HG03565 (cell line): ENCODE results near the gene MVP.
A peak's percentile ranks its signal among the peaks of the same experiment; 100 is the strongest.
"Not testable (repeated sequence)": the region's sequence is repeated elsewhere in the genome, so short reads cannot be mapped to it uniquely, and the experiment has no call there.

ENCODE experiments used
- ATAC-seq: cut with Tn5 transposase; IDR thresholded peaks from one replicate; pipeline ENCODE4 v1.9.1; 2021; ENCODE audit warnings: mild to moderate bottlenecking, moderate library complexity; ENCODE audit not compliant: unreplicated experiment

The MVP gene

GRCh38 chr16:29814592-29814991 lies 5.7 kb upstream of the MVP start:
- no peak for ATAC-seq

GRCh38 chr16:29815032-29815721 lies 5.1 kb upstream of the MVP start:
- no peak for ATAC-seq

GRCh38 chr16:29815793-29816693 lies 4.2 kb upstream of the MVP start, which contains the start of gene PAGR1:
TSS of gene PAGR1 (plus strand) at chr16:29816152. CDS start at chr16:29816526, 374 bp downstream.
- ATAC-seq = peak; percentile 51

- ATAC-seq = no peak
Measured at GRCh38 chr16:29816694-29817441, 3.4 kb upstream of the MVP start.

GRCh38 chr16:29818082-29818481 lies 2.2 kb upstream of the MVP start:
- ATAC-seq = no peak

GRCh38 chr16:29819506-29819905 lies 756 bp upstream of the MVP start:
- no peak for ATAC-seq

- ATAC-seq = no peak
Measured at GRCh38 chr16:29820730-29821642, 724 bp downstream of the MVP start.

GRCh38 chr16:29821643-29822115 lies 1.4 kb downstream of the MVP start:
- ATAC-seq = no peak

- no peak for ATAC-seq
Measured at GRCh38 chr16:29824589-29825144, 4.4 kb downstream of the MVP start.

GRCh38 chr16:29825145-29826044 lies 5.1 kb downstream of the MVP start:
- ATAC-seq = no peak

GRCh38 chr16:29826342-29826695 lies 6.1 kb downstream of the MVP start:
- ATAC-seq = no peak

GRCh38 chr16:29830774-29831173 lies 10.5 kb downstream of the MVP start:
- no peak for ATAC-seq

- ATAC-seq = no peak
Measured at GRCh38 chr16:29831490-29831889, 11.2 kb downstream of the MVP start.

- not testable (repeated sequence) for ATAC-seq
Measured at GRCh38 chr16:29833219-29833618, 13.0 kb downstream of the MVP start.

GRCh38 chr16:29834079-29834478 lies 13.8 kb downstream of the MVP start:
- no peak for ATAC-seq

GRCh38 chr16:29835926-29836325 lies 15.7 kb downstream of the MVP start:
- ATAC-seq = no peak

- no peak for ATAC-seq
Measured at GRCh38 chr16:29836623-29837022, 16.4 kb downstream of the MVP start.

GRCh38 chr16:29837841-29838240 lies 17.6 kb downstream of the MVP start:
- no peak for ATAC-seq

- no peak for ATAC-seq
Measured at GRCh38 chr16:29839822-29840221, 19.6 kb downstream of the MVP start.
